HG02610 (cell line): Measurements from ENCODE around the gene CMIP.

Source experiments
- ATAC-seq: cut with Tn5 transposase; IDR thresholded peaks from one replicate; pipeline ENCODE4 v1.9.1; 2021; ENCODE audit warnings: mild to moderate bottlenecking, moderate library complexity; ENCODE audit not compliant: unreplicated experiment

Gene CMIP

GRCh38 chr16:81754858-81755257 is 310.2 kb downstream of the CMIP start:
- ATAC-seq: no peak

GRCh38 chr16:81755915-81756614 is 311.5 kb downstream of the CMIP start:
- ATAC-seq: no peak

GRCh38 chr16:81756615-81757356 is 312.2 kb downstream of the CMIP start:
- no peak for ATAC-seq

- ATAC-seq: peak; percentile 47
These were observed 313.8 kb downstream of the CMIP start for GRCh38 chr16:81758376-81758775.
